IMR-90 (cell line): Measurements from ENCODE around the gene ACLY.

Source experiments
- CEBPB ChIP-seq: IDR thresholded peaks from 2 replicates; pipeline ENCODE4 v1.6.1; 2012; ENCODE audit warnings: low read depth, low read length, improper control_type of control experiment
- CHD1 ChIP-seq: IDR thresholded peaks from 2 replicates; pipeline ENCODE4 v1.6.1; 2012; ENCODE audit warnings: low read depth, low read length, improper control_type of control experiment
- FOS ChIP-seq: fragments of 150-350 bp; IDR thresholded peaks from 2 replicates; pipeline ENCODE4 v1.6.1; 2016; ENCODE audit warnings: low read depth, low read length
- MAZ ChIP-seq: IDR thresholded peaks from 2 replicates; pipeline ENCODE4 v1.6.1; 2012; ENCODE audit warnings: low read depth, mild to moderate bottlenecking, low read length, improper control_type of control experiment, moderate library complexity, borderline replicate concordance
- RAD21 ChIP-seq: IDR thresholded peaks from 2 replicates; pipeline ENCODE4 v1.6.1; 2012; ENCODE audit warnings: low read length, improper control_type of control experiment
- RFX5 ChIP-seq: IDR thresholded peaks from 2 replicates; pipeline ENCODE4 v1.8.0; 2012; ENCODE audit warnings: low read depth, mild to moderate bottlenecking, low read length, moderate library complexity
- SMC3 ChIP-seq: fragments of 150-350 bp; IDR thresholded peaks from 2 replicates; pipeline ENCODE4 v1.6.1; 2016; ENCODE audit warnings: low read depth, mild to moderate bottlenecking, antibody characterized with exemption, low read length, moderate library complexity
- TF ChIP-seq, protein P1 (sequence below): conservative IDR thresholded peaks from 2 replicates; pipeline ENCODE4 v1.5.1; 2012; ENCODE audit warnings: mild to moderate bottlenecking, low read depth, low read length, improper control_type of control experiment
- TF ChIP-seq, protein P2 (sequence below): fragments of 150-350 bp; IDR thresholded peaks from 2 replicates; pipeline ENCODE4 v1.6.1; 2016; ENCODE audit warnings: low read depth, mild to moderate bottlenecking, low read length, moderate library complexity, borderline replicate concordance
- TF ChIP-seq, protein P3 (sequence below): fragments of 150-350 bp; IDR thresholded peaks from 2 replicates; pipeline ENCODE4 v1.6.1; 2017; ENCODE audit warnings: mild to moderate bottlenecking, antibody characterized with exemption, low read length, low read depth

- TF ChIP-seq FOS = no peak
- TF ChIP-seq RAD21 = no peak
- TF ChIP-seq, protein P1, sequence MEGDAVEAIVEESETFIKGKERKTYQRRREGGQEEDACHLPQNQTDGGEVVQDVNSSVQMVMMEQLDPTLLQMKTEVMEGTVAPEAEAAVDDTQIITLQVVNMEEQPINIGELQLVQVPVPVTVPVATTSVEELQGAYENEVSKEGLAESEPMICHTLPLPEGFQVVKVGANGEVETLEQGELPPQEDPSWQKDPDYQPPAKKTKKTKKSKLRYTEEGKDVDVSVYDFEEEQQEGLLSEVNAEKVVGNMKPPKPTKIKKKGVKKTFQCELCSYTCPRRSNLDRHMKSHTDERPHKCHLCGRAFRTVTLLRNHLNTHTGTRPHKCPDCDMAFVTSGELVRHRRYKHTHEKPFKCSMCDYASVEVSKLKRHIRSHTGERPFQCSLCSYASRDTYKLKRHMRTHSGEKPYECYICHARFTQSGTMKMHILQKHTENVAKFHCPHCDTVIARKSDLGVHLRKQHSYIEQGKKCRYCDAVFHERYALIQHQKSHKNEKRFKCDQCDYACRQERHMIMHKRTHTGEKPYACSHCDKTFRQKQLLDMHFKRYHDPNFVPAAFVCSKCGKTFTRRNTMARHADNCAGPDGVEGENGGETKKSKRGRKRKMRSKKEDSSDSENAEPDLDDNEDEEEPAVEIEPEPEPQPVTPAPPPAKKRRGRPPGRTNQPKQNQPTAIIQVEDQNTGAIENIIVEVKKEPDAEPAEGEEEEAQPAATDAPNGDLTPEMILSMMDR = no peak
- no peak for TF ChIP-seq CEBPB
- TF ChIP-seq CHD1 = no peak
- no peak for TF ChIP-seq RFX5
- TF ChIP-seq, protein P2, sequence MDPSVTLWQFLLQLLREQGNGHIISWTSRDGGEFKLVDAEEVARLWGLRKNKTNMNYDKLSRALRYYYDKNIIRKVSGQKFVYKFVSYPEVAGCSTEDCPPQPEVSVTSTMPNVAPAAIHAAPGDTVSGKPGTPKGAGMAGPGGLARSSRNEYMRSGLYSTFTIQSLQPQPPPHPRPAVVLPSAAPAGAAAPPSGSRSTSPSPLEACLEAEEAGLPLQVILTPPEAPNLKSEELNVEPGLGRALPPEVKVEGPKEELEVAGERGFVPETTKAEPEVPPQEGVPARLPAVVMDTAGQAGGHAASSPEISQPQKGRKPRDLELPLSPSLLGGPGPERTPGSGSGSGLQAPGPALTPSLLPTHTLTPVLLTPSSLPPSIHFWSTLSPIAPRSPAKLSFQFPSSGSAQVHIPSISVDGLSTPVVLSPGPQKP = no peak
- no peak for TF ChIP-seq SMC3
- TF ChIP-seq, protein P3, sequence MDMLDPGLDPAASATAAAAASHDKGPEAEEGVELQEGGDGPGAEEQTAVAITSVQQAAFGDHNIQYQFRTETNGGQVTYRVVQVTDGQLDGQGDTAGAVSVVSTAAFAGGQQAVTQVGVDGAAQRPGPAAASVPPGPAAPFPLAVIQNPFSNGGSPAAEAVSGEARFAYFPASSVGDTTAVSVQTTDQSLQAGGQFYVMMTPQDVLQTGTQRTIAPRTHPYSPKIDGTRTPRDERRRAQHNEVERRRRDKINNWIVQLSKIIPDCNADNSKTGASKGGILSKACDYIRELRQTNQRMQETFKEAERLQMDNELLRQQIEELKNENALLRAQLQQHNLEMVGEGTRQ = no peak
- no peak for TF ChIP-seq MAZ
These were observed 23.1 kb downstream of the ACLY start for GRCh38 chr17:41895617-41896016.
